Activated naive CD4-positive, alpha-beta T cell treated with anti-CD3 and anti-CD28 coated beads, Interleukin-2, amount 50 U/mL, for 16 hours (primary cell): ENCODE data around the gene ID1.
A peak's percentile ranks its signal among the peaks of the same experiment; 100 is the strongest.
"Not testable (repeated sequence)": the region's sequence is repeated elsewhere in the genome, so short reads cannot be mapped to it uniquely, and the experiment has no call there.

Experiments used
- DNase-seq: peaks from one replicate; pipeline ENCODE4 v3.0.0-alpha.2; 2020

ID1 gene

DNA sequence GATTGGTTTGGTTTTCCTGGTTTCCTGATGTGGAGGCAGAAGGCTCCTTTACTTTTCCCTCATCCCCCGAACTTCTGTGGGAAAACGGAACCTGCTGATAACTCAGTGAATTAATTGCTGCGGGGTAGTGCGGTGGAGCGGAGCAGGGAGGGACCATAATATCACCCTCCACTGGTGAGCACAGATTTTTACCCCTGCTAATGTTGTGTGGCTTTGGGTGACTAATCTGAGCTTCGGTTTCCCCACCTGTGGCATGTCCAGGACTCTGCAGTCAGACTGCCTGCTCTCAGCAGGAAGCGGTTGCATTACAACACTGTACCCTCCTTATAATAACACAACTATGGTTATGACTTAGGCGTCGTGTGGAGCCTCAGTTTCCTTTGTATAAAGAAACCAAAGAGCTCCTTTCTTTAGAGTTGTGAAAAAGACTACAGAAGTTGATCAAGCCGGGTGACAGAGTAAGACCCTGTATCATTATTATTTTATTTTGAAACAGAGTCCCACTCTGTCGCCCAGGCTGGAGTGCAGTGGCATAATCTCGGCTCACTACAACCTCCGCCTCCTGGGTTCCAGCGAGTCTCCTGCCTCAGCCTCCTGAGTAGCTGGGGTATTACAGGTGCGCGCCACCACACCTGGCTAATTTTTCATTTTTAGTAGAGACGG lies 2.2 kb upstream of the ID1 start:
- no peak for DNase-seq

DNA sequence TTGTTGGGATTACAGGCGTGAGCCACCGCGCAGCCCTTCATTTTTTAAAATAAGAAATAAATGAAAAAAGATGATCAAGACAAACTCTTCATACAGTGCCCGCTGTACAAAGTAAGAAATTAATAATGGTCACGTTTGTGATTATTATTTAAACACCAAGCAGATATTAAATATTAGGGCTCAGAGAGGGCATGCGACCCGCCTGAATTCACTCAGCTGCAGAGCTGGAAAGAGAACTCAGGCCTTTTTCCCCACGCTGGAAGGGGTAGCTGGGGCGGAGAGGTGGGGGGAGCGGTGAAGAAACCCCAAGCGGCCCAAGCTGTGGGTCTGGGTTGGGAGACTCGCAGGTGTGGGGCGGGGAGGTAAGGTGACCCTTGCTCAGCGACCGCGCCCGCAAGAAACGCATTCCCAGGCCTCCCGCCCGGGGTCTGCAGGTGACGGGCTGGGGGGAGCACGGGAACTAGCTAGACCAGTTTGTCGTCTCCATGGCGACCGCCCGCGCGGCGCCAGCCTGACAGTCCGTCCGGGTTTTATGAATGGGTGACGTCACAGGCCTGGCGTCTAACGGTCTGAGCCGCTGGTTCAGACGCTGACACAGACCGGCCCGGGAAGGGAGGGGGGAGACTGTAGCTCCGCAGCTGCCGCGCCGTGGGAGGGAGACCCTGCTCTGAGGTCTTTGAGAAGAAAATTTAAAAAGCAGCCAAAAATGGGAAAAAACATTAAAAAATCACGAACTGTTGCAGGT lies 1.1 kb upstream of the ID1 start:
- peak; percentile 51 for DNase-seq

DNA sequence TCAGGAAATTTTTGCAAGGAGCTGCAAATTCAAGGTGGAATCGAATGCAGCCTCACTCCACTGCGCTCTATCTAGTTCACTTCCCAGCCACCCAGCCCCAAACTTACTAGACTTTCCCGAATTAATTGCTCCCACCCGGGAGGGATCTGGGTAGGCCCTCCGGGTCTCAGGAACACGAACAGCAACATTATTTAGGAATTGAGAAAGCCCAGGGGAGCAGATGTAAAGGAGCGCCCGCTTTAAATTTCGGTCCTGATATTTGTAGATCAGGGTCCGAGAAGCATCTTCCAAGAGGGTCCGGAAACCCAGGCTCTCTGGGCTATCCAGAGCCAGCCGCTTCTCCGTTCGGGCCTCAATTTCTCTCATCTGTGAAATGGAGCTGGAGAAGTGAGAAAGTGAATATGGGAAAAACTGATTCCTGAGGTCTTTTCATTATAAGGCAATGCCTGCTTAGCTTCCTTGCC lies 490 bp upstream of the ID1 start:
- DNase-seq, result no peak

DNA sequence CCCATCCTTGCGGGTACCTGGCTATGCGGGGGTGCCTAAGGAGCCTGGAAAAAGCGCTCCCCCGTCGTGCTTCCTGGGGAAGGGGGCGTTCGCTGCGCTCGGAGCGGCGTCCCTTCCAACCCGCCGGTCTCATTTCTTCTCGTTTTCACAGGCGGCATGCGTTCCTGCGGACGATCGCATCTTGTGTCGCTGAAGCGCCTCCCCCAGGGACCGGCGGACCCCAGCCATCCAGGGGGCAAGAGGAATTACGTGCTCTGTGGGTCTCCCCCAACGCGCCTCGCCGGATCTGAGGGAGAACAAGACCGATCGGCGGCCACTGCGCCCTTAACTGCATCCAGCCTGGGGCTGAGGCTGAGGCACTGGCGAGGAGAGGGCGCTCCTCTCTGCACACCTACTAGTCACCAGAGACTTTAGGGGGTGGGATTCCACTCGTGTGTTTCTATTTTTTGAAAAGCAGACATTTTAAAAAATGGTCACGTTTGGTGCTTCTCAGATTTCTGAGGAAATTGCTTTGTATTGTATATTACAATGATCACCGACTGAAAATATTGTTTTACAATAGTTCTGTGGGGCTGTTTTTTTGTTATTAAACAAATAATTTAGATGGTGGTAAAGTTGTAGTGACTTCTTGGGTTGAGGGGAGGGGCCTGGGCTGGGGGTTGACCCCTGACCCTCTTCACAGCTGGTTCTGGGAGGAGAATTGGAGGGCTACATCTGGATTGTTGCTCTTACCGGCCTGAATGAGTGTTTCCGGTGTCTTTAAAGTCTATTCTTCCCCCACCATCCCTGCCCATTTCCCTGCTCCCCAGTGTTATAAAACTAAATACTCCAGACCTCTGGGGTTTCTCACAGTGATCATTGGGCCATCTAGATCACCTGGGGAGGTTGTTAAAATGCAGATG lies 1.1 kb downstream of the ID1 start:
- DNase-seq, result peak; percentile 13

DNA sequence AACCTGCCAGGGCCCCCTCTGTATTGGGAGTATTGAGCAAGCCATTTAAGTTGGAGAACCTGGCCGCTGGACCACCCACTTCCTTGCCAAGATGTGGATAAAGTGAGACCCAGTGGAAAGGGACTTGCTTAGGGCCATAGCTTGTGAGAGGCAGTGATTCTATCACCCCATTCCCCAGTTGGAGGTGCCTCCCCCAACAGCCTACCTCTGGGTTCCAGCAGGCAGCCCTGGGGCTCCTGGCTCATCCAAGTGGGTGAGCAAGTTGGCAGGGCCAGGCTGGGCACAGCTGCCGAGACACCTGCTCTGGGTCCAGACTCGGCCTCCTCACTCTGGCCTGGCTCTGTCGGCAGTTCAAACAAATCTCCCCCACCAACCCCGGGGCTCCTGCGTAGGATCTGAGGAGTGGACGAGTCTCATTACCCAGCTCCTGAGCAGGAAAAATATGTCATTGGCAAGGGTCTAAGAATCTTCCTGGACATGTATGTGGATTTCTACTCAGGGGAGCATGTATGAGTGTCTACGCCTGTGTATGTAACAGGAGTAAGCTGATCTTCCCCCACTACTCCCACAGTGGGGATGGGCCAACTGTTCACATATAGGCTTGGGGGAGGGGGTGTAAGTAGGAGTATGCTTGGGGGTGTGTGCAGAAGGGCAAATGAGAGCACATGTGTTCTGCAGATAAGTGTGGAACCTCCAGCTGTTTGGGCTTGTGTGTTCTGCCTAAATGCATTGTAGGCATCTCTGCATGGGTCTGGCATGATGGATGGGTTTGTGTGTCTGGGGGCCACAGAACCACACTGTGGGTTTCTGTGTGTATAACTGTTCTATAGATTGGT lies 1.9 kb downstream of the ID1 start:
- no peak for DNase-seq

DNA sequence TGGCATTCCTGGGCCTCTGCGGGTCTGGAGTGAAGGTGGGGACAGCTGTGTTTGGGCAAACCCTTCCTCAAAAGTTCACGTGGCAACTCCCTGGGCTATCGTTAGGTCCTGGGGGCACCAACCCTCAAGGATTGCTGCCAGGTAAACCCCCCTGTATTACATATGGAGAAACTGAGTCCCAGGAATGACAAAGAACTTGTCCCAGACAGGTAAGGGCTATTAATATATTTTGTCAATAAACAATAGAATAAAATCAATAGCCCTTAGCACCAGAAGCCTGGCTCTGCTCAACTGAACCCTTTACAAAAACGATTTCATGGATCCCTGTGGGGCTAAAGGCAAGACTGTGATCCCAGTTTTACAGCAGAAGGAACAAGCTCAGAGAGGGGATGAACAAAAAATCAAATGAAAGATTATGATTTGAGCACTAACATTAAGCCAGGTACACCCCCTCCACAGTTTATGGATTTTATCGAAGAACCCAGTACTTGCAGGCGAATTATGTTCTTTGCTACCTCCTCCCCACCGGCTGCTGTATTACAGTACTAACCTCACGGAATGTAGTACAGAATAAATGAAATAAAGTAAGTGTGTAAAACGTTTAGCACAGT lies 2.7 kb downstream of the ID1 start:
- DNase-seq, result no peak

DNA sequence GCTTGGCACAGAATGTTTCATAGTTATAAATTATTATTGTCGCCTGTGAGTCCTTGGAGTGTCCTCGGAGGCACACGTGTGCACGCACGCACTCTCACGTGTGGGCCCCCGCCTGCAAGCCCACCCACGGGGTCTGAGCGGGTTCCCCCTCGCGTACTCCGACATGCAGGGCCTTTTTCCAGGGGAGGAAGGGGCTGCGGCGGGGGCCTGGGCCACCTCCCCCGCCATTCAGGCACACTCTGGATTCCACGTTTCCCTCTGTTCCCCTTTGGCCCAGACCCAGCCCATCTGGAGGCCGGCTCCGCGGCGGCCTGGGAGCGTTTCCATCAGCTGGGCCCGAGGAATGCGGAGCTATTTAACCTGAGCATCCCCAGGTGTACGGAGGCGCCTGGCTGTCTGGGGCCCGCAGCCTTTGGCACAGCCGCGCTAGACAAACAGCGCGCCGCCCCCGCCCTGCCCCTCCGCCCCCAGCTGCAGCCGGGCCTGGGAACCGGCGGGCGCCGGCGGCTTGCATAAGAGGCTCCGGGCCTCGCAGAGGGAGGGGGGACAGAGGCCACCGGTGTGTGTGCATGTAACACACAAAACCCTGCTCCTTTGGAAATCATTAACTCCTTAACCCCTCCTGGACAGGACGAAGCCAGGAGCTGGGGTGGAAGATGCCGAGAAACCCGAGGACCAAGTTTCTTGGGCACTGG lies 3.3 kb downstream of the ID1 start:
- DNase-seq, result no peak

DNA sequence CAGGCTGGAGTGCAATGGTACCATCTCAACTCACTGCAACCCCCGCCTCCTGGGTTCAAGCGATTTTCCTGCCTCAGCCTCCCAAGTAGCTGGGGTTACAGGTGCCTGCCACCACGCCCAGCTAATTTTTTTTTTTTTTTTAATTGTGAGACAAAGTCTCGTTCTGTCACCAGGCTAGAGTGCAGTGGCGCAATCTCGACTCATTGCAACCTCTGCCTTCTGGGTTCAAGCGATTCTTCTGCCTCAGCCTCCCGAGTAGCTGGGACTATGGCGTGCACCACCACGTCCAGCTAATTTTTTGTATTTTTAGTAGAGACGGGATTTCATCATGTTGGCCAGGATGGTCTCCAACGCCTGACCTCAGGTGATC lies 7.2 kb downstream of the ID1 start:
- DNase-seq, result not testable (repeated sequence)

DNA sequence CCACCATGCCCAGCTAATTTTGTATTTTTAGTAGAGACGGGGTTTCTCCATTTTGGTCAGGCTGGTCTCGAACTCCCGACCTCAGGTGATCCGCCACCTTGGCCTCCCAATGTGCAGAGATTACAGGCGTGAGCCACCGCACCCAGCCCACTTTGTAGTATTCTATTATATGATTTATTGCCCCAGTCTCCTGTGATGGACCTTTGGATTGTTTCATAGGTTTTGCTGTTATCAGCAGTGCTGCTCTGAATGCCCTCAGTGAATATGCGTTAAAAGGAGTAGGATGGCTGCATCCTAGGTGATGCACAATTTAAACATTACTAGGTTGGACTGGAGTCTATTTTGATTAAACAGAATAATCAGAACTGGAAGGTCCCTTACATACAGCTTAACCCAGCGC lies 10.3 kb downstream of the ID1 start:
- no peak for DNase-seq

DNA sequence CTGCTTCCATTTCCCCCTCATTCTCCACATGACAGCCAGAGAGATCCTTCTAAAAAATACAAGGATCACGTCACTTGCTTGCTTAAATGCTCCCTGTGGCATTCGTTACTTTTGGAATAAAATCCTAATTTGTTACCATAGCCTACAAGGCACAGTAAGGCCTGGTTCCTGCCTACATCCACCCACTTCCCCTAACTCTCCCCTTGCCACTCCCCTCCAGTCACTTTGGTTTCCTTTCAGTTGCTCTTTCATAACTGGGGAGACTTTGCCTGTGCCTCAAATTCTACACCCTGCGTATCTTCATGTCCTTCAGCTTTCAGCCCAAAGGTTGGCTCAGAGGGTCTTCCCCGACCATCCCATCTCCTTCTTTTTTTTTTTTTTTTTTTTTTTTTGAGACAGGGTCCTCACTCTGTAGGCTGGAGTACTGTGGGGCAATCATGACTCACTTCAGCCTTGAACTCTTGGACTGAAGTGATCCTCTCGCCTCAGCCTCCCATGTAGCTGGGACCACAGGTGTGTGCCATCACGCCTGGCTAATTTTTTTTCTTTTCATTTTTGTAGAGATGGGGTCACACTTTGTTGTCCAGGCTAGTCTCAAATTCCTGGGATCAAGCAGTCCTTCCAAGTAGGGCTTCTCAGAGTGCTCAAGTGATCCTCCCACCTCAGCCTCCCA lies 12.5 kb downstream of the ID1 start:
- no peak for DNase-seq

DNA sequence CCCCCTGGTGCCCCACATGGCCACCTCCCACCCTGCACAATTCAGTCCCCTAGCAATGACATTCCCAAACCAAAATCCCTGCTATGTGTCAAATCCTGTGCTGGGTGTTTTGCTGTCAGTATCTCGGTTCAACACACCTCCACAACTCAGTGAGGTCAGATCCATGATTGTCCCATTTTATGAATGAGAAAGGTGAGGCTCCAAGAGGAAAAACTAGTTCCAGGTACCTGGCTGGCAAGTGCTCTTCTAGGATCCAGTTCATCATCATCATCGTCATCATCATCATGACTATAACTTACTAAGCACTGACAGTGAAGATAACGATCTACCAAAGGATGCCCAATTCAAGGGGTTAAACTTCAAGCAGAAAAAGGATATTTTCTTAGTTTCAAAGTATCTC lies 15.2 kb downstream of the ID1 start:
- no peak for DNase-seq

DNA sequence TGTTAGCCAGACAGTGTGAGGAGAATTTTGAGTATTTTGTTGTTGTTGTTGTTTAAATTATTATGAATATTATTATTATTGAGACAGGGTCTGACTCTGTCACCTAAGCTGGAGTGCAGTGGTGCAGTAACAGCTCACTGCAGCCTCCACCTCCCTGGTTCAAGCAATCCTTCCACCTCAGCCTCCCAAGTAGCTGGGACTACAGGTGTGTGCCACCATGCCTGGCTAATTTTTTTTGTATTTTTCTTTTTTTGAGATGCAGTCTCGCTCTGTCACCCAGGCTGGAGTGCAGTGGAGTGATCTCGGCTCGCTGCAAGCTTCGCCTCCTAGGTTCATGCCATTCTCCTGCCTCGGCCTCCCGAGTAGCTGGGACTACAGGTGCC lies 18.0 kb downstream of the ID1 start:
- not testable (repeated sequence) for DNase-seq

DNA sequence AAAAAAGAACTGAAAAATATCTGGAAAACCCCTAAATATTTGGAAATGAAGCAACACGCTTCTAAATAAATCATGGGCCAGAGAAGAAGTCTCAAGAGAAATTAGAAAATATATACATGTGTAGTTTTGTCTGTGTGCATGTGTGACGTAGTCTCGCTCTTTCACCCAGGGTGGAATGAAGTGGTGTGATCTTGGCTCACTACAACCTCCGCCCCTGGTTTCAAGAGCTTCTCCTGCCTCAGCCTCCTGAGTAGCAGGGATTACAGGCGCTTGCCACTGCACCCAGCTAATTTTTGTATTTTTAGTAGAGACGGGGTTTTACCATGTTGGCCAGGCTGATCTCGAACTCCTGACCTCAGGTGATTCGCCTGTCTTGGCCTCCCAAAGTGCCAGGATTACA lies 21.4 kb downstream of the ID1 start:
- DNase-seq, result not testable (repeated sequence)

DNA sequence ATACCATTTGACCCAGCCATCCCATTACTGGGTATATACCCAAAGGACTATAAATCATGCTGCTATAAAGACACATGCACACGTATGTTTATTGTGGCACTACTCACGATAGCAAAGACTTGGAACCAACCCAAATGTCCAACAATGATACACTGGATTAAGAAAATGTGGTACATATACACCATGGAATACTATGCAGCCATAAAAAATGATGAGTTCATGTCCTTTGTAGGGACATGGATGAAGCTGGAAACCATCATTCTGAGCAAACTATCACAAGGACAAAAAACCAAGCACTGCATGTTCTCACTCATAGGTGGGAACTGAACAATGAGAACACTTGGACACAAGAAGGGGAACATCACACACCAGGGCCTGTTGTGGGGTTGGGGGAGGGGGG lies 23.0 kb downstream of the ID1 start:
- DNase-seq, result not testable (repeated sequence)

DNA sequence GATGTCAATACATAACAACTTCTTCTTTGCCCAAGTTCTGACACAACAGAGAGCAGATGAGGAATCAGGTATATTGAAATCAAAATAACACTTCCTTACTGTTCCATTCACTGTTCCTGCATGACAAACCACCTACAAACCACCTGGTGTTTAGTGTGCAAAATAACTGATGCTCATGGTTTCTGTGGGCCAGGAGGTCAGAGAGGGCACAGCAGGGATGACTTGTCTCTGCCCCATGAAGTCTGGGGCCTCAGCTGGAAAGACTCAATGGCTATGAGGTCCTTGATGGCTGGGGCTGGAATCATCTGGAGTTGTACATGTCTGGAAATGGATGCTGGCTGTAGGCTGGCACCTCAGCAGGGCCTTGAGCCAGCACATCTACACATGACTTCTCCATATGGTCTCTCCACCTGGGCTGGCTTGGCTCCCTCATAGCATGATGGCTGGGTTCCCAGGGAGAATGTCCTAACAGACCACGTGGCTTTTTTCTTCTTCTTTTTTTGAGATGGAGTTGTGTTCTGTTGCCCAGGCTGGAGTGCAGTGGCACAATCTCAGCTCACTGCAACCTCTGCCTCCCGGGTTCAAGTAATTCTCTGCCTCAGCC lies 25.2 kb downstream of the ID1 start:
- no peak for DNase-seq

DNA sequence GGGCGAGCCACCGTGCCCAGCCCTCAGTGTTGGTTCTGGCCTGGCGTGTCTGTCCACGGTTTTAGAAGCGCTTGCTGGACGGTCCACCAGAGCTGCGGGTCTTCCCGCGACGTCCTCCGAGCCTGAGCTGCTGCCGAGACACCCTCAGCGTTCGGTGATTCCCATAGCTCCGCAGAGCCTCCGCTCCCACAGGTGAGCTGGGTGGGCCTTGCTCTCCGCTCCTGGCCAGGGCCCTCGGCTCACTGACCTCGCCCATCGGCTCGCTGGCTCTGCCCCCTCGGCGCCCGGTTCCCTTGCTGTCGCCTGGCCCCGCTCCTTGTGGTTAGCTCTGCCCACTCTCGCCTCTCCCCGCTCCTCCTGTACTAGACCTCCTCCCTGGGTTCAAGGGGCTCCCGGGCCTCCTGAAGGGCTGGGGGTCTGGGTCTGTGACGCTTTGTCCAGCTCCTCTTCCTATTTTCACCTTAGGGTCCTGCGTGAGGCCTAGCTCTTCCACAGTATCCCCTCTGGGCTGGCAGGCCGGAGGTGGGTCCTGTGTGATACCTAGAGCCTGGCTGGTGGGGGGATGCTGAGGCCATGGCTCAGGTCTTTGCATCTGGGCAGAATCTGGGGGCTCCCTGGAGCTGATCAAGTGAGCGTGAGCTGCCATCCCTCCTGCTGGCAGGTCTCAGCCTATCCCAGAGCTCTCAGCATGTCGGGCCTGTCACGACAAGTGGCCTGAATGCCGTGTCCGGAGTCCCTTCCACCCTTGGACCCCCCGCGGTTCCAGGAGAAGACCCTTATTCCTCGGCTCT lies 27.7 kb downstream of the ID1 start:
- no peak for DNase-seq

DNA sequence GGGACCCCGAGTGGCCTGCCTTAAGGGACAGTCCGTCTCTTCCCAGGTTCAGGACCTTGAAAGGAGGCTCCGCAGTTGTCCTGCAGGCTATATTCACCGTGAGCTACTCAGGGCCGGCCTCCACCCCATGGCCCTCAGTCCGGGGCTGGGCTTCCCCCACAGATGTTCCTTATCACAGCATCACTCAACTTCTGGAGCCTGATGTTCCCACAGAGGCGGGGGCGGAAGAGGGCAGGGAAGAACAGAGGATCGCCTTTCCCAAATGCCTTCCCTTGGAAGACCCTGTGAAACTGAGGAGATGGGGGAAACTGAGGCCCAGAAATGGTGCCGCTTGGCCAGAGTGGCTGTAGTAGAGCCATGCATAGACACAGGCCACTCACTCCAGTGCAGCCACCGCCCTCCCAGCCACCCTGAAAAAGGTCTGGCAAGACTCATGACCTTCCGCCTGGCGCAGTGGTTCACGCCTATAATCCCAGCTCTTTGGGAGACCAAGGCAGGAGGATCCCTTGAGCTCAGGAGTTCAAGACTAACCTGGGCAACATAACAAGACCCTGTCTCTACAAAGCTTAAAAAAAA lies 28.3 kb downstream of the ID1 start:
- DNase-seq, result no peak

DNA sequence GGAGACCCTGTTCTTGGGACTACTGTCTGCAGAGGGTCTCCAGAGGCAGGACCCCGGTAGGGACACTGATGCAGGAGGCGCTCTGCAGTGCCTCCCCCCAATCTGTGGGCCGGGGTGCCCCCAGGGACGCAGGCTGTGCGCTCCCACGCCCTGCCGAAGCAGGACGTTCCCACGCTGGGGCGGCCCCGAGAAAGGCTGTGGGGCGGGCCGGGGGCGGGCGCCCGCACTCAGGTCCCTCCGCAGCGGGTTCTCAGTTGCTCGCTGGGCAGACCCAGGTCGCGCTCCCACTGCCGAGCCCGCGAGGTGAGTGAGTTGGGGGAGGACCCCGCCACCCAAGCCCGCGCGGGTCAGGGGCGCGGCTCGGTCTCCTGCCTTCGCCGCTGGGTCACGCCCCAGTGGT lies 32.6 kb downstream of the ID1 start, which contains the start of gene COX4I2:
Gene COX4I2 (plus strand): TSS at position 253 of the 400 bp plus-strand sequence. CDS start 1,106 bp downstream, outside the sequence.
- no peak for DNase-seq

DNA sequence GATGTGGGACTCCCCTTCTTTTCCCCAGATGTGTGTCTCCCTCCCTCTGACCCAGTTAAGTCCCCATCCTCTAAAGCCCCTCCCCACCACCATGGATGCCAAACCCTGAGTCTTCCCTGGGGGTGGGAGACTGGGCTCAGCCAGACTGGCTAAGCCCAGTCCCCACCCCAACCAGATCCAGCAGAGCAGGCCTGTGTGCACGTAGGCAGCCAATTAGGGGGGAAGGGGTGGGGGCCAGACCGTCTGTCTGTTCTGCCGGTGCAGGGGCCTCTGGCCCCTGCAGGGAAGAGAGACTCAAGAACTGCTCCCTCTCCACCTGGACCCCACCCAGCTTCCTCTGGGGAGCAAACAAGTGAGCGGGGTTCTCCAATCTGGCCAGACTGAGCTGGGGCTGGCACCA lies 33.2 kb downstream of the ID1 start:
- DNase-seq, result no peak
